IMR-90 (cell line): ENCODE measurements around the gene BNIP3. TPM values are rescaled to one million over a fixed set of nuclear protein-coding genes. Genes with fewer than 3 reads are reported as not detected.

Experiments used
- ATAC-seq: fragments of 200-7000 bp; cut with Tn5 transposase; 2 replicates; pipeline ENCODE4 v1.9.1; 2020; ENCODE audit warnings: low read depth, mild to moderate bottlenecking, moderate library complexity
- BruUV-seq: library from RNA; stranded (reverse); fragments of 400-500 nt; replicated peaks from 2 replicates; lab custom pipeline; 2021; lab: Mats Ljungman, UMichigan
- CTCF ChIA-PET: fragments of 300-600 bp; formaldehyde crosslinking; extraction: SDS; loops from one replicate; lab custom pipeline; 2021; ENCODE audit warnings: antibody characterized with exemption; lab: Yijun Ruan, JAX
- POLR2A ChIA-PET: fragments of 300-600 bp; sonication (Branson Sonifier 250); formaldehyde crosslinking; loops from one replicate; lab custom pipeline; 2022; ENCODE audit warnings: antibody characterized with exemption; ENCODE audit not compliant: unreplicated experiment; lab: Charles Lee
- DNase-seq: peaks from one replicate; pipeline ENCODE4 v3.0.0; 2013
- H2AFZ ChIP-seq: replicated peaks from 2 replicates; pipeline ENCODE3; 2013; ENCODE audit warnings: low read length, mild to moderate bottlenecking; ENCODE audit not compliant: poor library complexity
- H2AK5ac ChIP-seq: 2 replicates; pipeline ENCODE4 v1.6.1; 2013; ENCODE audit warnings: low read depth, low read length, inconsistent platforms
- H2AK9ac ChIP-seq: replicated peaks from 2 replicates; pipeline ENCODE3; 2013; ENCODE audit warnings: mild to moderate bottlenecking, low read depth, low read length, moderate library complexity; ENCODE audit not compliant: poor library complexity
- H2BK120ac ChIP-seq: 2 replicates; pipeline ENCODE4 v1.6.1; 2013; ENCODE audit warnings: low read depth, low read length, inconsistent platforms
- H2BK15ac ChIP-seq: 3 replicates; pipeline ENCODE4 v1.6.1; 2013; ENCODE audit warnings: low read depth, low read length, inconsistent platforms
- H2BK20ac ChIP-seq: 2 replicates; pipeline ENCODE4 v1.6.1; 2013; ENCODE audit warnings: low read depth, mild to moderate bottlenecking, inconsistent platforms, low read length, moderate library complexity
- H2BK5ac ChIP-seq: 2 replicates; pipeline ENCODE4 v1.6.1; 2013; ENCODE audit warnings: mild to moderate bottlenecking, low read depth, low read length, inconsistent platforms; ENCODE audit not compliant: poor library complexity, severe bottlenecking
- H3K14ac ChIP-seq: replicated peaks from 2 replicates; pipeline ENCODE4 v1.6.1; 2013; ENCODE audit warnings: low read depth, low read length, inconsistent platforms
- H3K18ac ChIP-seq: 2 replicates; pipeline ENCODE4 v1.6.1; 2013; ENCODE audit warnings: low read depth, low read length, control low read depth
- H3K23ac ChIP-seq: 2 replicates; pipeline ENCODE4 v1.6.1; 2013; ENCODE audit warnings: low read depth, low read length, inconsistent platforms
- H3K27ac ChIP-seq: 2 replicates; pipeline ENCODE4 v1.5.1; 2013; ENCODE audit warnings: mild to moderate bottlenecking, control low read depth, low read length; ENCODE audit not compliant: insufficient read depth
- H3K27me3 ChIP-seq: 2 replicates; pipeline ENCODE4 v1.6.1; 2013; ENCODE audit warnings: low read length; ENCODE audit not compliant: control insufficient read depth, insufficient read depth
- H3K36me3 ChIP-seq: 2 replicates; pipeline ENCODE4 v1.6.1; 2013; ENCODE audit warnings: low read length, mixed read lengths; ENCODE audit not compliant: control insufficient read depth, insufficient read depth
- H3K4ac ChIP-seq: 2 replicates; pipeline ENCODE4 v1.6.1; 2013; ENCODE audit warnings: low read depth, low read length, inconsistent platforms
- H3K4me1 ChIP-seq: 2 replicates; pipeline ENCODE4 v1.6.1; 2013; ENCODE audit warnings: low read length, mixed read lengths; ENCODE audit not compliant: control insufficient read depth, insufficient read depth
- H3K4me2 ChIP-seq: 2 replicates; pipeline ENCODE4 v1.6.1; 2013; ENCODE audit warnings: low read depth, mild to moderate bottlenecking, control low read depth, low read length, moderate library complexity
- H3K4me3 ChIP-seq: 2 replicates; pipeline ENCODE4 v1.5.1; 2013; ENCODE audit warnings: low read depth, mild to moderate bottlenecking, control low read depth, low read length, moderate library complexity; ENCODE audit not compliant: insufficient read depth
- H3K56ac ChIP-seq: 2 replicates; pipeline ENCODE4 v1.6.1; 2013; ENCODE audit warnings: low read length, inconsistent platforms; ENCODE audit not compliant: insufficient read depth; ENCODE audit errors: extremely low read depth
- H3K79me1 ChIP-seq, 2 experiments: 2 replicates each; pipeline ENCODE4 v1.6.1; 2013; ENCODE audit warnings: low read length in 2 of 2, inconsistent platforms in 1 of 2, low read depth in 1 of 2
- H3K9ac ChIP-seq: 2 replicates; pipeline ENCODE4 v1.6.1; 2013; ENCODE audit warnings: low read depth, low read length, control low read depth
- H3K9me1 ChIP-seq: 2 replicates; pipeline ENCODE4 v1.6.1; 2013; ENCODE audit warnings: low read length, inconsistent platforms; ENCODE audit not compliant: insufficient read depth
- H3K9me3 ChIP-seq: 2 replicates; pipeline ENCODE4 v1.6.1; 2013; ENCODE audit warnings: low read length; ENCODE audit not compliant: control insufficient read depth, insufficient read depth
- H4K20me1 ChIP-seq: 2 replicates; pipeline ENCODE4 v1.6.1; 2013; ENCODE audit warnings: low read length, inconsistent platforms; ENCODE audit not compliant: insufficient read depth
- H4K5ac ChIP-seq: 2 replicates; pipeline ENCODE4 v1.6.1; 2013; ENCODE audit warnings: mild to moderate bottlenecking, low read depth, low read length, control low read depth
- H4K8ac ChIP-seq, 2 experiments: 2 replicates each; pipeline ENCODE4 v1.6.1; 2013; ENCODE audit warnings: low read depth in 2 of 2, low read length in 2 of 2, control low read depth in 1 of 2, inconsistent platforms in 1 of 2
- H4K91ac ChIP-seq: 2 replicates; pipeline ENCODE4 v1.6.1; 2013; ENCODE audit warnings: low read depth, low read length, inconsistent platforms; ENCODE audit not compliant: insufficient read depth
- NFE2L2 ChIP-seq: fragments of 150-350 bp; IDR thresholded peaks from 2 replicates; pipeline ENCODE4 v1.6.1; 2016; ENCODE audit warnings: low read depth, mild to moderate bottlenecking, low read length
- POLR2A ChIP-seq: IDR thresholded peaks from 2 replicates; pipeline ENCODE4 v1.6.1; 2012; ENCODE audit warnings: mild to moderate bottlenecking, low read depth, low read length
- WGBS, 2 experiments: methylation state at CpG; one replicate each; pipeline versions ENCODE4 v1.1.5 to v1.1.7; 2013; ENCODE audit warnings: missing lambda C conversion rate in 2 of 2; ENCODE audit not compliant: insufficient read length in 1 of 2; ENCODE audit errors: extremely low coverage in 2 of 2; 5-methylcytosine and 5-hydroxymethylcytosine counted together
- dilution Hi-C: fragments of 300-500 bp; cut with HindIII; formaldehyde crosslinking; loops from one replicate; pipeline ENCODE4 v1.14.3; 2018; ENCODE audit warnings: low sequenced_read_pairs; ENCODE audit not compliant: unreplicated experiment
- in situ Hi-C: fragments of 300-500 bp; cut with MboI; formaldehyde crosslinking; loops from 3 replicates; pipeline ENCODE4 v1.14.3; 2019; ENCODE audit warnings: low sequenced_read_pairs, inconsistent platforms, mixed read lengths
- intact Hi-C: fragments of 100-400 bp; cut with micrococcal nuclease; formaldehyde crosslinking; loops from 2 replicates; pipeline ENCODE4 v1.10.0; 2022
- polyA plus RNA-seq, 3 experiments: library from polyadenylated mRNA; depleted of rRNA; stranded (reverse); fragments of >200 nt; gene quantifications; 2 replicates each; pipeline ENCODE4 v1.2.3, GENCODE V29; 2012; ENCODE audit warnings: low replicate concordance in 1 of 3
- total RNA-seq: library from RNA; depleted of rRNA; stranded (reverse); fragments of >200 nt; gene quantifications from 2 replicates; pipeline ENCODE4 v1.2.3, GENCODE V29; 2012
- TF ChIP-seq, protein P1 (sequence below): fragments of 150-350 bp; IDR thresholded peaks from 2 replicates; pipeline ENCODE4 v1.6.1; 2017; ENCODE audit warnings: mild to moderate bottlenecking, antibody characterized with exemption, low read length, low read depth

Gene BNIP3
- total and polyA plus RNA-seq, 2 of the 4 experiments (the other 2 are of a cell fraction): 134 to 211 TPM

DNA sequence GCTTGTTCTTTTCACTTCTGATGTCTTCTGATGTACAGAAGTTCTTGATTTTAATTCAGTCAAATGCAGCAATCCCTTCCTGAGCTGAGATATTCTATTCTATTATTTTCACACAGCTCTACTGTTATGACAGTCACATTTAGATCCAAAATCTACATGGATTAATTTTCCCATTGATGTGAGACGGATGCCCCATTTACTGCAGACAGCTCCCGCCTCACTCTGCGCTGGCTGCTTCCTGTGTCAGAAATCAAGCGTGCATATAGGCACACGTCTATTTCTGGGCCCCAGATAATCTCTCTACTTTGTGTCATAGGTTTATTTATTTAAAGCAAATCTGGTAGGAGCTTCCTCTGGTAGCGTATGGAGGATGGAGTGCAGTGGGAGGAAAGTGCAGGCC is 6.7 kb downstream of the BNIP3 start:
- ATAC-seq (no peak; the same call in 1 of the 2 replicates), DNase-seq (peak; percentile 48)
- H3K9ac ChIP-seq: no peak overlapping the region
- intact Hi-C loops: no loop called here
- H4K5ac ChIP-seq: no peak overlapping the region
- peaks cover 99% of the 10 kb centered on the region for H4K20me1 ChIP-seq
- H2BK15ac ChIP-seq: no peak overlapping the region
- peaks cover 9 to 91% of the 10 kb centered on the region in 2 experiments for H3K79me1 ChIP-seq
- no peak overlapping the region for H2AFZ ChIP-seq
- no peak overlapping the region for H3K23ac ChIP-seq
- H2BK20ac ChIP-seq: no peak overlapping the region
- no peak overlapping the region; the same call in 1 of the 2 replicates for H3K4me2 ChIP-seq
- TF ChIP-seq, protein P1, sequence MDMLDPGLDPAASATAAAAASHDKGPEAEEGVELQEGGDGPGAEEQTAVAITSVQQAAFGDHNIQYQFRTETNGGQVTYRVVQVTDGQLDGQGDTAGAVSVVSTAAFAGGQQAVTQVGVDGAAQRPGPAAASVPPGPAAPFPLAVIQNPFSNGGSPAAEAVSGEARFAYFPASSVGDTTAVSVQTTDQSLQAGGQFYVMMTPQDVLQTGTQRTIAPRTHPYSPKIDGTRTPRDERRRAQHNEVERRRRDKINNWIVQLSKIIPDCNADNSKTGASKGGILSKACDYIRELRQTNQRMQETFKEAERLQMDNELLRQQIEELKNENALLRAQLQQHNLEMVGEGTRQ: no peak
- no peak for TF ChIP-seq NFE2L2
- no peak for TF ChIP-seq POLR2A
- in situ Hi-C loops: no loop called here
- H2AK9ac ChIP-seq: no peak overlapping the region
- no peak overlapping the region for H3K4me3 ChIP-seq
- H3K27me3 ChIP-seq: no peaks in the 10 kb centered on the region
- no peak overlapping the region for H4K91ac ChIP-seq
- dilution Hi-C loops: no loop called here
- WGBS, 2 experiments: 80% methylated on average over 1 of the region's 6 CpGs; no CpG with 5 or more reads in 1 of the 2 experiments
- H3K4me1 ChIP-seq: peaks cover 26% of the 10 kb centered on the region
- no peak overlapping the region for H2AK5ac ChIP-seq
- no TSS peak for BruUV-seq
- H3K18ac ChIP-seq: no peak overlapping the region
- H3K56ac ChIP-seq: no peak overlapping the region
- peaks cover 31% of the 10 kb centered on the region for H3K9me1 ChIP-seq
- H3K27ac ChIP-seq: no peak overlapping the region
- POLR2A ChIA-PET: no interaction called here
- H2BK5ac ChIP-seq: no peak overlapping the region
- CTCF ChIA-PET: interaction anchor here (1.2 kb wide), 1 partner anchor 48 kb away, joined by 4 read pairs; no protein-coding TSS in a partner anchor
- H2BK120ac ChIP-seq: no peak overlapping the region
- H3K4ac ChIP-seq: no peak overlapping the region
- H3K36me3 ChIP-seq: peaks cover 67% of the 10 kb centered on the region
- H3K9me3 ChIP-seq: no peaks in the 10 kb centered on the region
- no peak overlapping the region for H3K14ac ChIP-seq
- H4K8ac ChIP-seq: no peak overlapping the region
